Measurements from ENCODE around the gene IFIT2.

- TF ChIP-seq ZBTB33 (IDR thresholded peaks at IDR 0.05) = no peak
- TF ChIP-seq CTCF (IDR thresholded peaks at IDR 0.05; ENCODE audit: low read depth, low read length, missing input control) = no peak
- no peak for TF ChIP-seq TAF1 (conservative IDR thresholded peaks at IDR 0.05)
Measured at GRCh38 chr10:89355394-89355931, 53.6 kb downstream of the IFIT2 start.

Measured in liver (tissue), 3 donors.